K562 (cell line): ENCODE data around the gene ZC3H12C. TPM values are rescaled to one million over a fixed set of nuclear protein-coding genes. Genes with fewer than 3 reads are reported as not detected.

ENCODE experiments used
- ATAC-seq: fragments of 200-7000 bp; cut with Tn5 transposase; 3 replicates; pipeline ENCODE4 v1.9.1; 2020; ENCODE audit warnings: moderate library complexity
- BruUV-seq: library from RNA; stranded (reverse); fragments of 400-500 nt; replicated peaks from 2 replicates; lab custom pipeline; 2021; lab: Mats Ljungman, UMichigan
- CTCF ChIA-PET: fragments of 300-600 bp; formaldehyde crosslinking; extraction: SDS; loops from one replicate; lab custom pipeline; 2021; ENCODE audit warnings: low intra/inter-chr PET ratio; lab: Yijun Ruan, JAX
- POLR2A ChIA-PET: fragments of 300-600, 350-650 bp; sonication (Branson Sonifier 250); formaldehyde crosslinking; extraction: SDS; loops from one replicate; lab custom pipeline; 2021; ENCODE audit warnings: antibody characterized with exemption, inconsistent platforms; lab: Yijun Ruan, JAX
- DNase-seq, 4 experiments: peaks; one replicate each; pipeline versions ENCODE4 v3.0.0 to v3.0.0-alpha.2; 2011 to 2018; ENCODE audit warnings: low spot score in 3 of 4, mixed read lengths in 3 of 4; ENCODE audit errors: extremely low read depth in 1 of 4
- FAIRE-seq: peaks from 2 replicates; lab custom pipeline; 2011; peaks lifted over from hg19 to GRCh38; lab: Jason Lieb, UNC
- H2AFZ ChIP-seq: 2 replicates; pipeline ENCODE4 v1.6.0; 2011; ENCODE audit warnings: low read depth, low read length, control low read depth, inconsistent platforms
- H3K27ac ChIP-seq: fragments of 200-600 bp; 3 replicates; pipeline ENCODE4 v1.8.0; 2011; ENCODE audit warnings: low read depth, mild to moderate bottlenecking, control low read depth, inconsistent platforms, low read length, moderate library complexity, mixed read lengths; ENCODE audit errors: extremely low read depth
- H3K27me3 ChIP-seq, 2 experiments: fragments of 300-600 bp in 1 of 2; 2 replicates in 1 of 2; 3 replicates in 1 of 2; pipeline versions ENCODE4 v1.6.0 to v1.8.0; 2011; ENCODE audit warnings: inconsistent platforms in 2 of 2, low read length in 2 of 2, mild to moderate bottlenecking in 1 of 2, mixed read lengths in 1 of 2, moderate library complexity in 1 of 2; ENCODE audit not compliant: control insufficient read depth in 2 of 2, insufficient read depth in 2 of 2
- H3K36me3 ChIP-seq: fragments of 300-600 bp; 3 replicates; pipeline ENCODE4 v1.8.0; 2011; ENCODE audit warnings: mild to moderate bottlenecking, low read length, inconsistent platforms; ENCODE audit not compliant: control insufficient read depth, insufficient read depth
- H3K4me1 ChIP-seq, 2 experiments: fragments of 200-600 bp in 1 of 2; replicated peaks in 1 of 2; 2 replicates in 1 of 2; 3 replicates in 1 of 2; pipeline versions ENCODE4 v1.5.1 to v1.8.0; 2011; ENCODE audit warnings: inconsistent platforms in 2 of 2, low read length in 2 of 2, mild to moderate bottlenecking in 1 of 2, mixed read lengths in 1 of 2, moderate library complexity in 1 of 2; ENCODE audit not compliant: control insufficient read depth in 2 of 2, insufficient read depth in 2 of 2
- H3K4me2 ChIP-seq: 2 replicates; pipeline ENCODE4 v1.6.1; 2011; ENCODE audit warnings: low read length, control low read depth, inconsistent platforms, mixed read lengths; ENCODE audit not compliant: insufficient read depth
- H3K4me3 ChIP-seq: fragments of 200-600 bp; sonication (generic), shearing (Covaris generic); 2 replicates; pipeline ENCODE4 v1.5.1; 2016; ENCODE audit warnings: control low read depth, inconsistent platforms
- H3K79me2 ChIP-seq: fragments of 200-600 bp; 3 replicates; pipeline ENCODE4 v1.8.0; 2011; ENCODE audit warnings: low read length, inconsistent platforms; ENCODE audit not compliant: control insufficient read depth, insufficient read depth
- H3K9ac ChIP-seq, 2 experiments: 2 replicates each; pipeline versions ENCODE4 v1.6.0 to v1.6.1; 2011; ENCODE audit warnings: low read depth in 2 of 2, low read length in 2 of 2, control low read depth in 1 of 2, inconsistent platforms in 1 of 2, mild to moderate bottlenecking in 1 of 2, mixed read lengths in 1 of 2; ENCODE audit not compliant: insufficient read depth in 1 of 2
- H3K9me1 ChIP-seq: one replicate; pipeline ENCODE4 v1.6.0; 2011; ENCODE audit warnings: inconsistent platforms, mild to moderate bottlenecking, low read length, moderate library complexity; ENCODE audit not compliant: control insufficient read depth, insufficient read depth
- H3K9me3 ChIP-seq: replicated peaks from 2 replicates; pipeline ENCODE4 v1.5.1; 2011; ENCODE audit warnings: low read depth, low read length, inconsistent platforms; ENCODE audit not compliant: control insufficient read depth, insufficient read depth
- H4K20me1 ChIP-seq: replicated peaks from 2 replicates; pipeline ENCODE4 v1.6.1; 2011; ENCODE audit warnings: low read length, inconsistent platforms, mixed read lengths; ENCODE audit not compliant: control insufficient read depth, insufficient read depth
- ARHGAP35 ChIP-seq: fragments of 450-650 bp; IDR thresholded peaks from 2 replicates; pipeline ENCODE4 v1.6.1; 2018; ENCODE audit not compliant: partially characterized antibody
- ARID1B ChIP-seq: fragments of 450-650 bp; IDR thresholded peaks from 2 replicates; pipeline ENCODE4 v1.6.1; 2016; ENCODE audit warnings: antibody characterized with exemption, mild to moderate bottlenecking, inconsistent platforms
- CBFA2T2 ChIP-seq: fragments of 450-650 bp; conservative IDR thresholded peaks from 2 replicates; pipeline ENCODE4 v1.6.1; 2017; ENCODE audit warnings: mild to moderate bottlenecking
- CBFA2T3 ChIP-seq: fragments of 450-650 bp; IDR thresholded peaks from 2 replicates; pipeline ENCODE4 v1.6.1; 2017
- E2F1 ChIP-seq: sonication (generic); formaldehyde crosslinking; IDR thresholded peaks from 2 replicates; pipeline ENCODE4 v1.8.1; 2023; ENCODE audit warnings: mild to moderate bottlenecking, missing genetic modification reagents, moderate library complexity
- FOSL1 ChIP-seq: fragments of 200-800 bp; sonication (Bioruptor generic); conservative IDR thresholded peaks from 2 replicates; pipeline ENCODE4 v1.6.1; 2016; ENCODE audit warnings: missing genetic modification characterization, missing compliant biosample characterization
- FOXO4 ChIP-seq: fragments of 450-650 bp; formaldehyde crosslinking; IDR thresholded peaks from 2 replicates; pipeline ENCODE4 v1.4.0; 2020; ENCODE audit warnings: mild to moderate bottlenecking, moderate library complexity
- HCFC1 ChIP-seq: IDR thresholded peaks from 2 replicates; pipeline ENCODE4 v1.6.1; 2012; ENCODE audit warnings: low read depth, low read length, improper control_type of control experiment
- MAFF ChIP-seq: IDR thresholded peaks from 2 replicates; pipeline ENCODE4 v1.6.1; 2012; ENCODE audit warnings: low read length, improper control_type of control experiment
- MAFG ChIP-seq: fragments of 450-650 bp; conservative IDR thresholded peaks from 2 replicates; pipeline ENCODE4 v1.6.1; 2016; ENCODE audit warnings: missing genetic modification characterization, missing compliant biosample characterization
- NFE2 ChIP-seq: IDR thresholded peaks from 2 replicates; pipeline ENCODE4 v1.6.1; 2014; ENCODE audit warnings: antibody characterized with exemption, low read depth
- NFE2L1 ChIP-seq: fragments of 450-650 bp; IDR thresholded peaks from 2 replicates; pipeline ENCODE4 v1.6.1; 2016; ENCODE audit warnings: missing genetic modification characterization, low read depth, mild to moderate bottlenecking, missing compliant biosample characterization, moderate library complexity, borderline replicate concordance
- NFXL1 ChIP-seq: fragments of 450-650 bp; formaldehyde crosslinking; IDR thresholded peaks from 2 replicates; pipeline ENCODE4 v1.4.0; 2021; ENCODE audit warnings: mild to moderate bottlenecking
- NR2C1 ChIP-seq, 2 experiments: fragments of 450-650 bp; IDR thresholded peaks; 2 replicates each; pipeline ENCODE4 v1.6.1; 2017; ENCODE audit warnings: mild to moderate bottlenecking in 2 of 2, antibody characterized with exemption in 1 of 2, inconsistent platforms in 1 of 2, missing compliant biosample characterization in 1 of 2, missing genetic modification characterization in 1 of 2
- SMAD4 ChIP-seq: fragments of 250-450 bp; sonication (Bioruptor Pico); conservative IDR thresholded peaks from 2 replicates; pipeline ENCODE4 v1.8.0; 2021; ENCODE audit warnings: inconsistent platforms, mild to moderate bottlenecking, moderate library complexity
- TEAD1 ChIP-seq, 2 experiments: fragments of 450-650 bp in 1 of 2; sonication (generic) in 1 of 2; formaldehyde crosslinking; IDR thresholded peaks; 2 replicates each; pipeline versions ENCODE4 v1.4.0 to v1.8.0; 2020 to 2022; ENCODE audit warnings: mild to moderate bottlenecking in 2 of 2, missing genetic modification reagents in 1 of 2
- TEAD4 ChIP-seq, 2 experiments: sonication (generic) in 1 of 2; formaldehyde crosslinking in 1 of 2; IDR thresholded peaks; 2 replicates each; pipeline versions ENCODE4 v1.6.1 to v1.8.0; 2012 to 2022; ENCODE audit warnings: borderline replicate concordance in 1 of 2, inconsistent platforms in 1 of 2, low read length in 1 of 2, mild to moderate bottlenecking in 1 of 2, missing genetic modification reagents in 1 of 2
- ZFPM2 ChIP-seq: fragments of 250-450 bp; sonication (Bioruptor Pico); IDR thresholded peaks from 2 replicates; pipeline ENCODE4 v1.5.1; 2022; ENCODE audit warnings: mild to moderate bottlenecking
- ZNF384 ChIP-seq: IDR thresholded peaks from 2 replicates; pipeline ENCODE4 v1.6.1; 2012; ENCODE audit warnings: low read depth, low read length, improper control_type of control experiment
- WGBS: fragments of 100-300 bp; shearing (Covaris generic); methylation state at CpG from one replicate; pipeline ENCODE4 v1.1.6; 2016; ENCODE audit warnings: low coverage, mixed read lengths; ENCODE audit not compliant: insufficient coverage; ENCODE audit errors: missing lambda C conversion rate; 5-methylcytosine and 5-hydroxymethylcytosine counted together
- in situ Hi-C: fragments of 300-500 bp; cut with MboI; formaldehyde crosslinking; loops from 4 replicates; pipeline ENCODE4 v1.15.0; 2018; ENCODE audit warnings: inconsistent platforms, mixed read lengths
- intact Hi-C: fragments of 100-400 bp; cut with micrococcal nuclease; formaldehyde crosslinking; loops from 2 replicates; pipeline ENCODE4 v1.14.2; 2022
- polyA plus RNA-seq, 8 experiments: library from polyadenylated mRNA; depleted of rRNA in 4 of 8; stranded (reverse) in 5 of 8; unstranded in 3 of 8; fragments of >200 nt; fragmentation: Nextera tagmentation in 2 of 8; fragmentation: Illumina TruSeq in 1 of 8; extraction: Ambion mirVana in 2 of 8; extraction: Trizol in 1 of 8; gene quantifications; 2 replicates each; pipeline versions ENCODE4 v1.2.1 to v1.2.3, GENCODE V29; 2011 to 2014; ENCODE audit warnings: inconsistent platforms in 1 of 8, missing spikeins in 1 of 8
- total RNA-seq, 7 experiments: library from RNA; depleted of rRNA in 6 of 7; stranded (reverse); fragments of >200 nt in 6 of 7; fragmentation: Illumina TruSeq in 2 of 7; extraction: Trizol in 2 of 7; gene quantifications; 2 replicates each; pipeline versions ENCODE4 v1.2.1 to v1.2.3, GENCODE V29; 2011 to 2021; ENCODE audit warnings: low replicate concordance in 1 of 7

The ZC3H12C gene
- total and polyA plus RNA-seq, 9 of the 15 experiments (the other 6 are each of a cell fraction or from before 2014, with no cell fraction given), result 0.56 to 5.9 (median 3.3) TPM

GRCh38 chr11:110158317-110159200 lies 65.4 kb downstream of the ZC3H12C start:
- Histone ChIP-seq H3K9me3 (no peaks in the 10 kb centered on the region), H3K4me2 (no peak overlapping the region), H4K20me1 (no peaks in the 10 kb centered on the region), H3K27me3 (no peaks in the 10 kb centered on the region), H2AFZ (no peak overlapping the region), H3K9ac (no peak overlapping the region), H3K36me3 (peaks cover 9% of the 10 kb centered on the region; the same call in 2 of the 3 replicates), H3K4me1 (peaks cover 0 to 7% of the 10 kb centered on the region in 2 experiments; a peak in 1 of 5 replicates), H3K4me3 (no peak overlapping the region), H3K79me2 (no peaks in the 10 kb centered on the region), H3K27ac (peak overlapping the region; percentile 15; the same call in 1 of the 3 replicates), H3K9me1 (no peaks in the 10 kb centered on the region)
- intact Hi-C loops (no loop called here), in situ Hi-C loops (no loop called here)
- BruUV-seq, result no TSS peak
- peak in 1 of 4 experiments; percentile 31 for DNase-seq
- POLR2A ChIA-PET, result interaction anchor here (2.7 kb wide), 1 partner anchor 10 kb away, joined by 7 read pairs; no protein-coding TSS in a partner anchor
- FAIRE-seq, result no peak
- no peak for ATAC-seq
- CTCF ChIA-PET, result no interaction called here
- WGBS, result 25% methylated on average over 8 of the region's 9 CpGs
- TF ChIP-seq ZNF384, result peak; percentile 33; the same call in 1 of the 2 replicates
- TF ChIP-seq CBFA2T3, result peak; percentile 70
- TF ChIP-seq NFXL1 (CRISPR knock-in tag), result no peak
- TF ChIP-seq E2F1 (CRISPR knock-in tag), result no peak
- TF ChIP-seq ARID1B, result 0 out of 2 replicates have a peak, but pooled peaks have one; percentile 26
- peak; percentile 60; the same call in 1 of the 2 replicates for TF ChIP-seq NFE2
- peak; percentile 44 for TF ChIP-seq SMAD4 (CRISPR knock-in tag)
- 0 out of 2 replicates have a peak, but pooled peaks have one; percentile 44 for TF ChIP-seq FOSL1
- no peak for TF ChIP-seq ZFPM2
- TF ChIP-seq NR2C1 (IDR thresholded peaks at IDR 0.05), result peak; percentile 42; the same call in 1 of the 2 replicates
- TF ChIP-seq NR2C1 (tag; IDR thresholded peaks at IDR 0.05), result peak; percentile 82
- peak in 1 of 2 experiments; percentile 84; a peak in 2 of 4 replicates for TF ChIP-seq TEAD1 (CRISPR knock-in tag; IDR thresholded peaks at IDR 0.05)
- TF ChIP-seq HCFC1, result no peak
- TF ChIP-seq NFE2L1 (tag), result 0 out of 2 replicates have a peak, but pooled peaks have one; percentile 47
- TF ChIP-seq ARHGAP35, result no peak
- 0 out of 2 replicates have a peak, but pooled peaks have one; percentile 21 for TF ChIP-seq MAFF
- TF ChIP-seq FOXO4, result no peak
- peak; percentile 54 for TF ChIP-seq CBFA2T2
- peak; percentile 57 for TF ChIP-seq TEAD4 (IDR thresholded peaks at IDR 0.05; ENCODE audit: low read length)
- no peak for TF ChIP-seq TEAD4 (CRISPR knock-in tag; IDR thresholded peaks at IDR 0.05; ENCODE audit: borderline replicate concordance)
- TF ChIP-seq MAFG, result peak; percentile 65
